Gastroesophageal sphincter (tissue), 3 donors: ENCODE data around the gene HIP1R.

Source experiments
- CTCF ChIP-seq, 4 experiments: fragments of 200-600 bp in 2 of 4; fragments of 450-650 bp in 2 of 4; sonication (generic) in 1 of 4; IDR thresholded peaks; one replicate each; pipeline ENCODE4 v1.5.1; 2017 to 2019; ENCODE audit warnings: antibody characterized with exemption in 4 of 4, mild to moderate bottlenecking in 2 of 4, moderate library complexity in 2 of 4
- EP300 ChIP-seq: sonication (generic); formaldehyde crosslinking; IDR thresholded peaks from one replicate; pipeline ENCODE4 v1.6.1; 2017; ENCODE audit warnings: antibody characterized with exemption, mild to moderate bottlenecking
- POLR2A ChIP-seq, 2 donors: fragments of 450-650 bp; IDR thresholded peaks; one replicate each; pipeline ENCODE4 v1.6.1; 2017; ENCODE audit warnings: antibody characterized with exemption in 2 of 2, mild to moderate bottlenecking in 2 of 2, moderate library complexity in 1 of 2

GRCh38 chr12:122841544-122842321 lies 6.5 kb downstream of the HIP1R start:
- TF ChIP-seq CTCF (IDR thresholded peaks at IDR 0.05) (no peak), POLR2A (IDR thresholded peaks at IDR 0.05) (no peak), EP300 (no peak)
